HuH-7 (cell line): ENCODE data around the gene PPP6R3.
"Not testable (repeated sequence)": the region's sequence is repeated elsewhere in the genome, so short reads cannot be mapped to it uniquely, and the experiment has no call there.

Experiments
- DNase-seq: peaks from one replicate; pipeline ENCODE4 v3.0.0; 2011; ENCODE audit warnings: low spot score

The PPP6R3 gene

DNA sequence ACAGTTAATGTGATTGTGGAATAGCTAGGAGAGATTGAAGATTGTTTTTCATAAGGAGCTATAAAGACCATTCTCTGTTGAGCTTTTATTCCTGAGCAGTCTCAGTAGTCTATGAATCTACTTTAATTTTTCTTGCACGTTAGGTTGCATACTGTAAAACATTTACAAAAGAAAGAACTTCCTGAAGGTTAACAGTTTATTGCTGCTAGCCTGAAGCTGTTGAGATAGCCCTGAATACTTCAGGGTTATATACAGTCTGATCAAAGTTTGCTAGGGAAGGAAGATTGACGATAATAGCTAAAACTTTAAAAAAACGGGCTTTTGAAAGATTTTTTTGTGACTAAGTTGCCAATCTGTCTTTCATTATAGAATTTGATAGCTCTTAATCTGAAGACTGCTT lies 64.8 kb downstream of the PPP6R3 start:
- DNase-seq, result no peak

DNA sequence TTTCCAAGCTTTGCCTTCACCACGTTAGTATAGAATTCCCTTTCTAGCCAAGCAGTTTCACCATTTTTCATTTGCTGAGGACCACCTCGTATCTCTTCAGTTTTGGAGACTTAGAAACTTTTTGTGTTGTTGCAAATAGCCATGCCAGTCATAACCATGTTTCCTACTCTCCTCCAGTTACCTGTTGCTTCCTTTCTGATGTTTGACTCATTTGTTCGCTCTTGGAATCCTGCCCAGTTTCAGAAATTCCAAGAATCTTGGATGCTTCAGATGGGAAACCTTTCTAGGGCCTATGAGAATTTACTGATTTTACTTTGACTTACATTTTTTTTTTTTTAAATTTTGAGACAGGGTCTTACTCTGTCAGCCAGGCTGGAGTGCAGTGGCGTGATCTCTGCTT lies 65.4 kb downstream of the PPP6R3 start:
- DNase-seq, result no peak

DNA sequence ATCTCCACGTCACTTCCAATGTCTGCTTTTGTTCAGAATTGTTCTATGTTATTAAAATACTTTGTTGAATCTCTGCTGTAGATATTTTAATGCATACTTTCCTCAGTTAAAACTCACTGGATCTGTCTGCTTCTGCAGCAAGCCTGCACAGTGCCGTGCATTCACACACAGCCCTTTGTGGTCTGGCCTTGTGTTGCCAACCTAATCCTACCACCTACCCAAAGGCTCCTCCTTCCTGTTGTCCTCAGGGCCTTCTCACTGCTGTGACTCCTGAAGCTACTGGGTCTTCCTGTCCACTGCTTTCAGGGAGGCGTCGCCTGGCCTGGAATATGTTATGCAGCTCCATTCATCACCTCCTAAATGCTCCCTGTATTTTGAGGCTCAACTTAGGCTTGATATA lies 67.0 kb downstream of the PPP6R3 start:
- no peak for DNase-seq

DNA sequence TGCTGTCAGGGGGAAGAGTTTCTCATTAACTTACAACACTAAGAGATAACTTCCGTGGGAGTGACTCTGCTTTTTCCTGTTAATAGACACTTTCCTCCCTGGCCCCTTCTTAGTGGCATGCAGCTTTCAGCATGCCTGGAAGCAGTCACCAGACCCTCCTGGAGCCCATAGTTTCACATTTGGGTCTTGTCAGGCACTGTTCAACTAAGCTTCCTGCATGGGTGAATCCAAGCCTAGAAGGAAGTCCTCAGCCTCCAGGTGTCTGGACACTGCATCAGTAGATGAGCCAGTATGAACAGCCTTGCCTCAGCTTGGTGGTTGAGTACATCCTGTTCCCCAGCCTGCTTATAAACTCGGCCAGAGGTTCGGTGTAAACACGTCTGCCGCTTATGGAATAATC lies 68.1 kb downstream of the PPP6R3 start:
- no peak for DNase-seq

DNA sequence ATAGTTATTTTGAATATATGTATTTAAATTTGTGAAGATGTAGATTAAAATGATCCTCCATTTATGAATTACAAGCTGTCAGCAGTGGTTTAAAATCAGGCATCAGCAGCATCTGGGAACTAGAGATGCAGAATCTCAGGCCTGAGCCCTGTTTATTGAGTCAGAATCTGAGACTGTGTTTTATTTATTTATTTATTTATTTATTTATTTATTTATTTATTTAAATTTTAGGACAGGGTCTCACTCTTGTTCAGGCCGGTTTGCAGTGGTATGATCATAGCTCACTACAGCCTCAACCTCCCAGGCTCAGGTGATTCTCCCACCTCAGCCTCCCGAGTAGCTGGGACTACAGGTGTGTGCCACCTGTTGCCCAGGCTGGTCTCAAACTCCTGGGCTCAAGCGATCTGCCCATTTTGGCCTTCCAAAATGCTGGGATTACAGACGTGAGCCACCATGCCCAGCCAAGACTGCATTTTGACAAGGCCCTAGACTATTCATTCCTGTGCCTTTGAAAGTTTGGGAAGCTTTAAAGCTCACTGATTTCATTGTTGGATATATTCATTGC lies 70.7 kb downstream of the PPP6R3 start:
- no peak for DNase-seq

DNA sequence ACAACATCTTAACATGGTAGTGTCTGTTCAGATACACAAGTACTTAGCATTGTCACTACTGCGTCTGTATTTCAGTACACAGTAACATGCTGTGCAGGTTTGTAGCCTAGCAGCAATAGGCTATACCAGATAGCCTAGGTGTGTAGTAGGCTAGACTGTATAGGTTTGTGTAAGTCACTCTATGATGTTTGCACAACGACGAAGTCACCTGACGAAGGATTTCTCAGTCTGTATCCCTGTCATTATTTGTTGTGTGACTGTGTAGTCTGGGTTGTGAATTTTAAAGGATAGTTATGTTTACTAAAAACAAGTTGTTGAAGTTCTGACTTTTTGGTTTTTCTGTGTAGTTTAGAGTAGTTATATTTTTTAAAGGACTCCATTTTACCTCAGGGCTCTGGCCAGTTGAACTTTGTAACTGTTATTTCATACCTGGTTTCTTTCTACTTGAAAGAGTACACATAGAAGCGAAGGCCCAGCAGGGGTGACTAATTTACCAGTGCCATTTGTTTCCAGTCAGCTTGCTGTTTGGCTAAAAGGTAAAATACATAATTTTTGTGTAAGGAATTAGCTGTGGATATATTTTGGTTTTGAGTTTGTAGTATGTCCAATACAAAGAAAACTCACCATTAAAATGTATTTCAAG lies 72.3 kb downstream of the PPP6R3 start:
- DNase-seq, result no peak

DNA sequence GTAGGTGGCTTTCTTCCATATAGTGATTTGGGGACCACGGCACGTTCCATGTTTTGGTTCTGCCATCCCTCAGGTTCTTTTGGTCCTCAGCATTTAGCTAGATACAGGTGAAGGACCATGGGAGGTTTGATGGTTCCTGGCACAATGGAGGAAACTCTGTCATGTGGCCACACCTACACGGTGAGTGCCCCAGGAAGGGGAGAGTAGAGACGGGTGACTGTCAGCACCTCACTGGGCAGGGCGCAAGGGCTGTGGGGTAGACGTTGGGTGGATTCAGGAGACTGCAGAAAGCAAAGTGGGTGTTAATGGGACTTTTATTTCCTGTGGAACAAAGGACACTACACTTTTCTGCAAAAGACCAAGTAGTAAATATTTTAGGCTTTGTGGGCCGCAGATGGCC lies 73.4 kb downstream of the PPP6R3 start:
- DNase-seq, result no peak

DNA sequence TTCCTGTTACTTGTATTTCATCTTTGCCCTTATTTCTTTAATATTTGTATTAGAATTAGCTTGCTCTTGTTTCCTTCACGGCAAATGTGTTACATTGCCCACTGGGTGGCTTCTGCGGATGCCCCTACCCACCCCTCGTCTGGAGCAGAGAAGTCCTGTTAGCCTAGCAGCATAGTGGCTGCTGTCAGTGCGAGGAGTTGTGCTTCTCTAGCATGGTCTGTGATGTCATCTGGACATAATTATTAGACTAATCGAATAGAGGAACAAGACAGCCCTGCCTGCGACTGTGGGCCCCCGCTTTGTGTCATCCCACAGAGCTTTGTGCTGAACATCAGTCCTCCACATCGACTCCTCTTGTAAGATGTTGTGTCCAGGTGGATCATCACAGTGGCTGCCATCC lies 74.5 kb downstream of the PPP6R3 start:
- DNase-seq, result no peak

DNA sequence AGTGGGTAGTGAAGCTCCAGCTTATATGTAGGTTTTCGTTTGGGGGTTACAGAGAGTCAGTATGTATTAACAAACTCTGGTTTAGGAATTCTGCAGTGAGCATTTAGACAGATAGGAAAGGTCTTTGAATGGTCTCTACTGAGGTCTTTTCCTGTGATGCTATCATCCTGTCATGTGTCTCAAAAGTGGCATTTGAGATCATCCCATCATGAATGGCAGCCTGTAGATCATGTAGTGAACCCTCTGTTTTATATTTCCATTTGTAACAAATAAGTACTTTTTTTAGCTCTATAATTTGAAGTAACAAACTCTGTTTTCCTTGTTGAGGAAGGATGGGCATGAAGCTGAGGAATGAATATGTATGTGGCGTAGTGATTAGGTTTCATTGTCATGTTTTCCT lies 76.2 kb downstream of the PPP6R3 start:
- DNase-seq, result no peak

DNA sequence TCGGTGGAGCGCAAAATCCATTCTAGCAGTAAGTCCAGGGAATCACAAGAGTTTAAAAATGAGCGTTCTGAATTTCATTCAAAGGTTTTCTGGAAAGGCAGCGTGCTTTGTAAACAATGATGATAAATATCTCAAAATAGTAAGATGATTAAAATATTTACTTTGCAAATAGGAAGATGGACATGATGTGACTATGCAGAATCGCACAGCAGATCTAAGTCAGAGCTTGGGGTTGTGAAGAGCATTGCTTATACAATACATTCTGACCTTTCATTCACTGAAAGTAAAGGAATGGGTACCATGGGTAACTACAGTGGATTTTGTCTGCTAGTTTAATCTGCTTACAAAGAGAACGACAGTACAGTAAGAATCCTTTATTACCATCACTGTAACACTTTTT lies 77.5 kb downstream of the PPP6R3 start:
- DNase-seq, result no peak

DNA sequence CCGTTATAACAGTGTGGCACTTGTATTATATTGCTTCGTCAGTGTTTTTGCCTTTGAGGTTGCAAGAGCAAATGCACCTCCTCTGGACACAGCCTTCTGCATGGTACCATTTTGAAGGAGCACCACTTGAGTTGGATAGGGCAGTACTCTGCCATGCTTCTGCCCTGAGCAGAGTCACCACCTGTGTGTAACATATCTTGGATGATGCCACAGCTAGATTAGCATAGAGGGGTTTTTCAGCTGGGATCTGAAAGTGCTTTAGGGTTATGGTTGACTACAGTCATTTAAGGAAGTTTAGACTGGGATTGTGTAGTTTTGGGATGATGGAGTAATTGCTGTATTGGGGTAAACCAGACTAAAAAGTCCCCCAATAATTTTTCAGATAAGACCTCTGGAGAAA lies 78.8 kb downstream of the PPP6R3 start:
- DNase-seq, result no peak

DNA sequence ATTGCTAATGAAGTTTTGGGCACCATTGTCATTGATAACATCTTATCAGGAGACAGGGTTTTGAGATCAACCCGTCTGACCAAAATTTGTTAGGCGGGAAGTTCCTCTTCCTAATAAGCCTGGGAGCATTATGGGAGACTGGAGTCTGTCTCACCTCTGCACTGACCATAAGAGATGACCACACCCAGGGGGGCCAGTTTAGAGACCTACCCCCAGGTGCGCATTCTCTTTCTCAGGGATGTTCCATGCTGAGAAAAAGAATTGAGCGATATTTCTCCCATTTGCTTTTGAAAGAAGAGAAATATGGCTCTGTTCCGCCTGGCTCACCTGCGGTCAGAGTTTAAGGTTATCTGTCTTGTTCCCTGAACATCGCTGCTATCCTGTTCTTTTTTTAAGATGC lies 80.0 kb downstream of the PPP6R3 start:
- DNase-seq, result not testable (repeated sequence)

DNA sequence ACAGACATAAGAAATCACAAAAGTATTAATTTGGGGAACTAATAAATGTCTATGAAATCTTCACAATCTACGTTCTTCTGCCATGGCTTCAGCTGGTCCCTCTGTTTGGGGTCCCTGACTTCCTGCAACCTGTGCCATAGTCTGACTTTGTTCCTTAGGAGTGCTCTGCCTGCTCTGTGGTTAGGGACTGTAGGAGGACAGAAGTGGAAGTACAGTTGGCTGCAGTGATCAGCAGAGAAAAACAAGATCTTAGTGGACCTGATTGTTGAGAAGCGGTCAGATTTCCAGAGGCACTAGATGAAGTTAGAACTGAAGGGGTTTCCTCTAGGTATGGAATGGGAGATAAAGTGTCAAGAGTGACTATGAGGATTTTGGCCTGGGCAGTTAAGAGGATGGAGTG lies 80.6 kb downstream of the PPP6R3 start:
- no peak for DNase-seq

DNA sequence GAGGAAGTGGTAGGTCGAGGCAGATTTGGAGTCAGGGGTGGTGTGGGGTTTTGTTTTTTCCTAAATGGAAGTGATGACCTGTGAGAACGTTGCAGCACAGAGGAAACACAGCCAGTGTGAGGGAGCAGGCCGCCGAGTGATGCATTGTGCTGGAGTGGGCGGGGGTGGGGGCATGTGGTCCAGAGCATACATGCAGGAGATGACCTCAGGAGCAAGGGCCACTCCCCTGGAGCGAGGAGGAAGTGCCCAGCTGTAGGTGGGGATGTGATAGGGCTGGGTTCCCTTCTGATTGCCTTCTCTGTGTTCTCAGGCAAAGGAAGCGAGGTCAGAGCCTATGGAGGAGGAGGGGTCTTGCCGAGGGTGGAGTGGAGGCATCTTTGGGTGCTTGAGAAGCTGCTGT lies 81.4 kb downstream of the PPP6R3 start:
- DNase-seq, result no peak

DNA sequence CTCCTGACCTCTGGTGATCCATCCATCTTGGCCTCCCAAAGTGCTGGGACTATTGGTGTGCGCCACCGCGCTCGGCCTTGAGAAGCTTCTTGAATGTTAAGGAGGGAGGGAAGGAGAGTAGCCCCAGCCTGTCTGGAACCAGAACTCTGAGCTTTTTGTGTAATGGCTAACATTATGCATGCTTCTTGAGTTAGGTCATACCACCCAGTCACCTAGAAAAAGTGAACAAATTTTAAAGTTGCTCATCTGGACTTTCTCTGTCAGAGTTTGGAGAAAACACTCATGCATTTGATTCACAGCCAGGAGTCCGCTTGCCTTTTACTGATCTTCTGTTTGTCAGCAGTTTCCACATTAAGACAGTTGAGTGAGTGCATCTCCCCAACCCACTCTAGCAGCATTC lies 82.1 kb downstream of the PPP6R3 start:
- DNase-seq, result no peak

DNA sequence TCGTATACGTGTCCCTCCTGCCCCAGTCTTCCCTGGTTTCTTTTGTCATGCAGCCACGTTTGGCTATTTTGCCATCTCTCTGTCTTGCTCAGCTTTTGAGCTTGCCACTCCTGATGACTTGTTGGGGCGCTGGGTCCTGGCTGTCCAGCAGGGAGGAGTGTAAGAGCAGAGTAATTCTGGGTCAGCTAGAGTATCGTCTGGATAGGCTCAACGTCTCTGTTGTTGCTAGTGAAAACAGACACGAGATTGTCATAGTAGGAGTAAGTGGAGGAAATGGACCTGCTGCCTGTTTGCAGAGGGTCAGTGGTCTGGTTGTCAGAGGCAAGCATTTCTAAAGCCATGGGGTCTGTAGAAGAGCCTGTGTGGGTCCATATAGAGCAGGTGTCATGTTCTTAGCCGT lies 83.0 kb downstream of the PPP6R3 start:
- DNase-seq, result no peak

DNA sequence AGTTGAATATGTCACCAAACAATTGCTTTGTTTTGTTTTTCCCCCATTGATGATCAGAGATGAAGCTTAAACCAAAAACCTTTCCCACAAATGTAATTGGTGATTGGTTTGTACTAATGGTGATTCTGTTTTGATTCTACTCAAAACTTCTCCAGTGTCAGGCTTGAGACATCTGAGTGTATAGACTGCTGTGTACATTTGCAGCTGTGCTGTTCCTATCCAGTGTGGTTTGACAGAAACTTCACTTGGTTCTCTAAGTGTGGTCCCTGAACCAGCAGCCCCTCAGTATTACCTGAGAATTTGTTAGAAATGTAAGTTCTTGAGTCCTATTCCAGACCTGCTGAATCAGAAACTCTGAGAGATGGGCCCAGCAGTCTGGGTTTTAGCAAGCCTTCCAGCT lies 84.8 kb downstream of the PPP6R3 start:
- no peak for DNase-seq

DNA sequence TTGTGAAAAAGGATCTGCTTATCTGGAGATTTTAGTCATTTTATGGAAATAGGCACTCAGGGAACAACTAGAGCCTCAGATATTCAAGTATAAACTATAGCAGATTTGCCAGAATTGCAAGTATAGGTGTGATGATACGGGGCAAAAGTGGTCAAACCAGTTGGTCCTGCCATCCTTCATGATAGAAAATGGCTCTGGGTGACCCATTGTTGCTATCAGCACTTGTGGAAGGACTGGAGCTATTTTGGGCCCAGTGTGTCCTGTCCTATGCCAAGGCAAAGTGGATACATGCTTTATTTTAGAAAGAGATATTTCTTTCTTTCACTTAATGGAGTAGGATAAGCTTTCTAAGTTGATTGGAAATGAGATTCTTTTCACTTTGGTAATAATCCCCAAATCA lies 85.2 kb downstream of the PPP6R3 start:
- DNase-seq, result no peak

DNA sequence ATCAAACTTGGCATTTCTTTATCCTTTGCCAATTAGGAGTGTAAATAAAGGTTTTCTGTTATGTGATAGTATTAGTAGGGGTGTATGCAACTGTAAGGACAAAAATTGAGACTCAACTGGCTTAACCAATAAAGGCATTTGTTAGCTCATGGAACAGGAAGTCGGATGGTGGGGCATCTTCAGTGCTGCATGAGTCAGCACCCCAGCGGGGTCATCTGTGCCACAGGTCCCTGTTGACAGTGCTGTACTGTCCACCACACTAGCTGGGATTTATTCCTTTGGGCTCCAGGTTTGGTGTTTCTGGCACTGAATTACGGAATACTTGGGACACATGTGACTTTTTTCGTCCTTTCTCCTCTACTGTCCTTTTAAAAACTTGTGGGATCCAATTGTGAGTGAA lies 86.0 kb downstream of the PPP6R3 start:
- DNase-seq, result no peak

DNA sequence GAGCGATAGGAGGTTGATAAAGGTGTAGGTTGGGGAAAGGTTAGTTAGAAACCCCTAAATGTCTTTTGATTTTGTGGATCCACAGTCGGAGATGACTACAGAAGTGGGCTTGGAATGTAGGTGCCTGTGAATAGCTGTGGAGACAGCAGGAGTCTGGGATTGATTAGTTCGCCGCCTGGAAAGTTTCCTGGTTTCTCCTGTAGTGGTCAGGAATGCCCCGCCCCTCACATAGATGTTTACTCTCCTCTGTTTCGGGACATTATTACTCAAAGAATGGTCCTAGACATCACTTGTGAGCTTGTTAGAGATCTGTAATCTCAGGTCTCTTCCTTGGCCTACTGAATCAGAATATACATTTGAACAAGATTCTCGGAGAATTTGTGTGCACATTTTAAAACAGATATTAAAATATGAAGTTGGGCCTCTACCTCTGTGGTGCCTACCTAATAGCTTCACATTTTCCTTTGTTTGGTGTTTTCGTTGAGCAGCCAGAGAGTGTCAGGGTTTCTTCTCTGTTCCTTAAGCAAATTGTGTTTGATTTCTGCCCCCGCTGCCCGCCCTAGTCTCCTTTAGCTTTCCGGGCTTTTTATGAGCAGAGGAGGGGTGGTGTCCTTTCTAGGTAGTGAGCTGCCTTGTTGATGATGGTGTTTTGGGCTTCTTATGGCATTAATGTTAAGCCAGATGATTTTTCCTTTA lies 89.4 kb downstream of the PPP6R3 start:
- no peak for DNase-seq

DNA sequence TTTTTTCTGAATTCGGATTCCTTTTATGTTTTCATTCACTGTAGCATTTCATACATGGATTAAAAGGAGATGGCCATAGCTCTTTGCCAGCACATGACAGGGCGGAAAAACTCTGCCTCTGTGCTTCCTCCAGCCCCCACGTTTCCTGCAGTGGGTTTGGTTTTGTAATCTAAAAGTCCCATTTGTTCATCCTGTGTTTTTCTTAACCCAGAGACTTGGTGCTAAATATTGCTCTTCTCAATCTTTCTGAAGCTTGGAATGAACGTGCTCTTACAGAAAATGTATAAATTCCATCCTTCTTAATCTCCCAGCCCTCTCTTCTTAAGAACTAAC lies 89.9 kb downstream of the PPP6R3 start:
- DNase-seq, result no peak

DNA sequence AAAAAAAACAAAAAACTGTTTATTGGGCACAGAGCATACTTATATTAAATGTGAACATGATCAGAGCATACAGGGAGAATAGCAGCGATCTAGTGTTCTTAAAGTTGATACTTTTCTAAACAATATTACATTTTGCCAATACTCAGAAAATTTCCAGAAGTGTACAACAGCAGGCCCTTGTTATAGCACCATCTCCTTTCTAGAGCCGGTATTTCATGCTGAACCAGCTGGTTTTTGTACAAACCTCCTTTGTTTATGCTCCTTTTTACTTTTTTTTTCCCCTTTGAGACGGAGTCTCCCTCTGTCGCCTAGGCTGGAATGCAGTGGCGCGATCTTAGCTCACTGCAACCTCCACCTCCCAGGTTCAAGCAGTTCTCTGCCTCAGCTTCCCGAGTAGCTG lies 90.7 kb downstream of the PPP6R3 start:
- no peak for DNase-seq

DNA sequence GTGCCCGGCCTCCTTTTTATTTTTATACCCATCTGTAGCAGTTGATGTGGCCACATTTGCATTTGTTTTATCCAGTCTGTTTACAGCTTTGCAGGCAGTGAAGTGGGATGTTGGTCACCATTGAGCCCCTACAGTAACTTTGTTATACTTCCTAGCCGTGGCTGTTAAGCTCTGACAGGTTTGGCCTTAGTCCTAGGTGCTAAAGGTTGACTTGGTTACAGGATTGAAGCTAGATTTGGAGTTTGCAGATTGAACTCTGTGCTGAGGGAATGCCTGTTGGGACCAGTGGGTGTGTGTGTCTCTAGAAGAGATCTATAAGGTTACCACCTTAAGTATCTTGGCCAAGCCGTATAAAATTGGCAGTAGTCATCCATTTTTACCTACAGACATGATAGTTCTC lies 91.2 kb downstream of the PPP6R3 start:
- DNase-seq, result no peak

DNA sequence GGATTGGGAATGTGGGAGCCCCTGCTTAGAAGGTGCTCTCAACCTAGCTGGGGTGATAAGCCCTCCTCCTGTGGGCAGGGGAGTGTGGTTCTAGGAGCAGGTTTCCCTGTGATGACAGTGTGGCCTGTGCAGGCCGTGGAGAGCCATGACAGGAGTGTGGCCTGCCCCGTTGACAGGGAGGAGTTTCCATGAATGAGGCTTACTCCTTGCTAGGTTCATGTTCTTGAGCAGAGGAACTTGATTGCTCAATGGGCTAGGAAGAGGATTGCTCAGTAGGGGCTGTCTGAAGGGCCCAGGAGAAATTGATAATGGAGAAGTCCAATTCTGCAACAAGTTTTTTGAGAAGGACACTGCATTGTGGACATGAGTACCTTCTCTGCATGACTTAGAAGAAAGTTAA lies 92.0 kb downstream of the PPP6R3 start:
- DNase-seq, result no peak
